ENCODE measurements around the gene NTNG1.

DNA sequence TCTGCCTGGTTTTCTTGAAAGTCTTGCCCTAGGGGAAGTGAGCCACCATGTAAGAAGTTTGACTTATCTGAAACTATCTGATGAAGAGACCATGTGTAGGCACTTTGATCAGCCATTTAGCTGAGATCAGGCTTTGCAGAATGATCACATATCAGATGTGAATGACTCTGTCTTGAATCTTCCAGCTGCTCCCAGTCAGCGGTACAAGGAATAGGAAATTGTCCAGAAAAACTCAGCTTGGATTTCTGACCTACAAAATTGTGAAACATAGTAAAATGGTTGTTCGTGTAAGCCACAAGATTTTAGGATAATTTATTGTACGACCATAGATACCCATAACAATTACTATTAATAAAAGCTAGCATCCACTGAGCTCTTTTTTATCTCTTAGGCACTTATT, 41.9 kb upstream of the NTNG1 start:
- TF ChIP-seq, protein P1, sequence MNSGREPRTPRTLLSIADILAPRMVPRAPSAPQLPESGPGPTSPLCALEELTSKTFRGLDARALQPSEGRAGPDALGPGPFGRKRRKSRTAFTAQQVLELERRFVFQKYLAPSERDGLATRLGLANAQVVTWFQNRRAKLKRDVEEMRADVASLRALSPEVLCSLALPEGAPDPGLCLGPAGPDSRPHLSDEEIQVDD (CRISPR knock-in tag; IDR thresholded peaks at IDR 0.05; ENCODE audit: borderline replicate concordance), result no peak
- no peak for TF ChIP-seq TRIM24 (CRISPR knock-in tag; IDR thresholded peaks at IDR 0.05)
- no peak for TF ChIP-seq TAF1 (CRISPR knock-in tag; IDR thresholded peaks at IDR 0.05)
- no peak for TF ChIP-seq BHLHE40 (IDR thresholded peaks at IDR 0.05; ENCODE audit: low read length)
- TF ChIP-seq YY1 (IDR thresholded peaks at IDR 0.05; ENCODE audit: insufficient read depth, insufficient replicate concordance, low read depth, low read length), result no peak
- TF ChIP-seq ARID2 (CRISPR knock-in tag; IDR thresholded peaks at IDR 0.05; ENCODE audit: borderline replicate concordance), result no peak
- no peak for TF ChIP-seq KDM1A (CRISPR knock-in tag; IDR thresholded peaks at IDR 0.05)
- TF ChIP-seq ZNF598 (CRISPR knock-in tag; IDR thresholded peaks at IDR 0.05; ENCODE audit: borderline replicate concordance), result no peak
- no peak for TF ChIP-seq JUND (CRISPR knock-in tag; IDR thresholded peaks at IDR 0.05)
- TF ChIP-seq HDAC6 (IDR thresholded peaks at IDR 0.05; ENCODE audit: low read depth, low read length), result no peak
- TF ChIP-seq, protein P2, sequence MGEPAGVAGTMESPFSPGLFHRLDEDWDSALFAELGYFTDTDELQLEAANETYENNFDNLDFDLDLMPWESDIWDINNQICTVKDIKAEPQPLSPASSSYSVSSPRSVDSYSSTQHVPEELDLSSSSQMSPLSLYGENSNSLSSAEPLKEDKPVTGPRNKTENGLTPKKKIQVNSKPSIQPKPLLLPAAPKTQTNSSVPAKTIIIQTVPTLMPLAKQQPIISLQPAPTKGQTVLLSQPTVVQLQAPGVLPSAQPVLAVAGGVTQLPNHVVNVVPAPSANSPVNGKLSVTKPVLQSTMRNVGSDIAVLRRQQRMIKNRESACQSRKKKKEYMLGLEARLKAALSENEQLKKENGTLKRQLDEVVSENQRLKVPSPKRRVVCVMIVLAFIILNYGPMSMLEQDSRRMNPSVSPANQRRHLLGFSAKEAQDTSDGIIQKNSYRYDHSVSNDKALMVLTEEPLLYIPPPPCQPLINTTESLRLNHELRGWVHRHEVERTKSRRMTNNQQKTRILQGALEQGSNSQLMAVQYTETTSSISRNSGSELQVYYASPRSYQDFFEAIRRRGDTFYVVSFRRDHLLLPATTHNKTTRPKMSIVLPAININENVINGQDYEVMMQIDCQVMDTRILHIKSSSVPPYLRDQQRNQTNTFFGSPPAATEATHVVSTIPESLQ (CRISPR knock-in tag; conservative IDR thresholded peaks at IDR 0.05), result no peak
